Measurements from ENCODE around the gene CCDC107.

- TF ChIP-seq CTCF (IDR thresholded peaks at IDR 0.05): no peak
- no peak for TF ChIP-seq POLR2A (IDR thresholded peaks at IDR 0.05)
Observed at GRCh38 chr9:35658968-35659220, 802 bp downstream of the CCDC107 start.
